Colonic mucosa (tissue), 4 donors: ENCODE results near the gene KCNT2. TPM values are rescaled to one million over a fixed set of nuclear protein-coding genes. Genes with fewer than 3 reads are reported as not detected.
"Not testable (repeated sequence)": the region's sequence is repeated elsewhere in the genome, so short reads cannot be mapped to it uniquely, and the experiment has no call there.

ENCODE experiments used
- DNase-seq: peaks from one replicate; pipeline ENCODE4 v3.0.0-alpha.2; 2020
- H3K27ac ChIP-seq: fragments of 200-600 bp; one replicate; pipeline ENCODE4 v1.8.0; 2021
- H3K27me3 ChIP-seq: fragments of 200-600 bp; one replicate; pipeline ENCODE4 v1.8.0; 2021
- H3K36me3 ChIP-seq: fragments of 200-600 bp; one replicate; pipeline ENCODE4 v1.8.0; 2021
- H3K4me1 ChIP-seq: fragments of 200-600 bp; one replicate; pipeline ENCODE4 v1.8.0; 2021; ENCODE audit warnings: mild to moderate bottlenecking
- H3K4me3 ChIP-seq: fragments of 200-600 bp; one replicate; pipeline ENCODE4 v1.8.0; 2021
- H3K9ac ChIP-seq, 2 donors: one replicate each; pipeline ENCODE4 v1.7.0; 2013; ENCODE audit warnings: control low read depth in 2 of 2, low read depth in 2 of 2, low read length in 2 of 2
- H3K9me3 ChIP-seq: fragments of 200-600 bp; one replicate; pipeline ENCODE4 v1.8.0; 2021
- CTCF ChIP-seq: fragments of 200-600 bp; IDR thresholded peaks from one replicate; pipeline ENCODE4 v1.8.0; 2022; ENCODE audit warnings: antibody characterized with exemption, mild to moderate bottlenecking
- intact Hi-C: fragments of 100-400 bp; cut with DNase I; formaldehyde crosslinking; loops from one replicate; pipeline ENCODE4 v1.14.1; 2022
- total RNA-seq, 2 donors: library from RNA; stranded (reverse); fragmentation: NEBNext Ultra II Directional in 1 of 2; extraction: Animal tissue kit (Norgen Biotek cat#: 25700) in 1 of 2; gene quantifications; one replicate each; pipeline ENCODE4 v1.2.1, GENCODE V29; 2021
- donor health status: healthy.
- donor health status: DM: no; HTN: no; CAD: no.
- donor health status: DM: no; HTN: no; CAD: no.

KCNT2 gene
- total RNA-seq, 2 donors from 2014 or later = 0.56 to 0.82 TPM

GRCh38 chr1:196516373-196516772, 91.9 kb downstream of the KCNT2 start:
- TF ChIP-seq CTCF = no peak
- Histone ChIP-seq H3K27me3 (no peaks in the 10 kb centered on the region), H3K27ac (no peak overlapping the region), H3K36me3 (no peaks in the 10 kb centered on the region), H3K9me3 (no peaks in the 10 kb centered on the region), H3K9ac (no peak overlapping the region), H3K4me3 (no peak overlapping the region), H3K4me1 (no peaks in the 10 kb centered on the region)
- no peak for DNase-seq
- intact Hi-C loops = no loop called here

- Histone ChIP-seq H3K4me3 (no peak overlapping the region), H3K9me3 (no peaks in the 10 kb centered on the region), H3K27ac (no peak overlapping the region), H3K36me3 (no peaks in the 10 kb centered on the region), H3K27me3 (no peaks in the 10 kb centered on the region), H3K9ac (no peak overlapping the region), H3K4me1 (no peaks in the 10 kb centered on the region)
- no peak for TF ChIP-seq CTCF
- intact Hi-C loops = no loop called here
- no peak for DNase-seq
Observed at GRCh38 chr1:196515904-196516303, 92.3 kb downstream of the KCNT2 start.

GRCh38 chr1:196513821-196514220, 94.4 kb downstream of the KCNT2 start:
- Histone ChIP-seq H3K4me1 (no peaks in the 10 kb centered on the region), H3K27me3 (no peaks in the 10 kb centered on the region), H3K27ac (no peak overlapping the region), H3K9me3 (no peaks in the 10 kb centered on the region), H3K36me3 (no peaks in the 10 kb centered on the region), H3K4me3 (no peak overlapping the region), H3K9ac (no peak overlapping the region)
- TF ChIP-seq CTCF = no peak
- intact Hi-C loops = no loop called here
- DNase-seq = no peak

GRCh38 chr1:196510451-196510850, 97.8 kb downstream of the KCNT2 start:
- H3K36me3 ChIP-seq = no peaks in the 10 kb centered on the region
- no peak for DNase-seq
- H3K27me3 ChIP-seq = no peaks in the 10 kb centered on the region
- no peak overlapping the region for H3K4me3 ChIP-seq
- H3K27ac ChIP-seq = no peak overlapping the region
- intact Hi-C loops = no loop called here
- no peaks in the 10 kb centered on the region for H3K4me1 ChIP-seq
- TF ChIP-seq CTCF = no peak
- H3K9ac ChIP-seq = no peak overlapping the region
- H3K9me3 ChIP-seq = no peaks in the 10 kb centered on the region

- H3K9ac ChIP-seq, DNase-seq, H3K36me3 ChIP-seq, H3K27ac ChIP-seq, H3K9me3 ChIP-seq, H3K27me3 ChIP-seq, H3K4me3 ChIP-seq, intact Hi-C loops, H3K4me1 ChIP-seq: not testable (repeated sequence)
Observed at GRCh38 chr1:196504224-196504623, 104.0 kb downstream of the KCNT2 start.

GRCh38 chr1:196502437-196502836, 105.8 kb downstream of the KCNT2 start:
- intact Hi-C loops = no loop called here
- H3K9ac ChIP-seq = no peak overlapping the region
- no peak for TF ChIP-seq CTCF
- no peaks in the 10 kb centered on the region for H3K27me3 ChIP-seq
- H3K4me3 ChIP-seq = no peak overlapping the region
- H3K4me1 ChIP-seq = no peaks in the 10 kb centered on the region
- H3K27ac ChIP-seq = no peak overlapping the region
- no peaks in the 10 kb centered on the region for H3K9me3 ChIP-seq
- DNase-seq = no peak
- H3K36me3 ChIP-seq = no peaks in the 10 kb centered on the region
